Loucy (cell line): Measurements from ENCODE around the gene PAN3.

Experiments
- H2AFZ ChIP-seq: fragments of 200-600 bp; sonication (generic); 2 replicates; pipeline ENCODE4 v1.6.0; 2016; ENCODE audit warnings: antibody characterized with exemption, mild to moderate bottlenecking, low read length, moderate library complexity
- H3F3A ChIP-seq: fragments of 200-600 bp; 2 replicates; pipeline ENCODE4 v1.6.0; 2016; ENCODE audit warnings: antibody characterized with exemption, low read depth, mild to moderate bottlenecking
- H3K27me3 ChIP-seq: fragments of 200-600 bp; sonication (generic); 2 replicates; pipeline ENCODE4 v1.6.1; 2014; ENCODE audit warnings: low read length, mild to moderate bottlenecking; ENCODE audit not compliant: insufficient read depth, poor library complexity, severe bottlenecking
- H3K36me3 ChIP-seq: fragments of 200-600 bp; sonication (generic); 2 replicates; pipeline ENCODE4 v1.6.1; 2016; ENCODE audit warnings: low read length; ENCODE audit not compliant: insufficient read depth
- H3K4me1 ChIP-seq: fragments of 200-600 bp; sonication (generic); 2 replicates; pipeline ENCODE4 v1.5.1; 2014; ENCODE audit warnings: low read length, mild to moderate bottlenecking; ENCODE audit not compliant: insufficient read depth, poor library complexity, severe bottlenecking
- H3K4me2 ChIP-seq: fragments of 200-600 bp; sonication (generic); 2 replicates; pipeline ENCODE4 v1.6.0; 2014; ENCODE audit warnings: antibody characterized with exemption, low read length, low read depth, mild to moderate bottlenecking; ENCODE audit not compliant: poor library complexity, severe bottlenecking
- H3K4me3 ChIP-seq: fragments of 200-600 bp; sonication (generic); 2 replicates; pipeline ENCODE4 v1.5.1; 2014; ENCODE audit warnings: low read length, mild to moderate bottlenecking, mixed read lengths; ENCODE audit not compliant: poor library complexity, severe bottlenecking
- H3K79me2 ChIP-seq: fragments of 200-600 bp; sonication (generic); 2 replicates; pipeline ENCODE4 v1.6.1; 2014; ENCODE audit warnings: low read length; ENCODE audit not compliant: insufficient read depth
- H3K9ac ChIP-seq: fragments of 200-600 bp; sonication (generic); 2 replicates; pipeline ENCODE4 v1.6.0; 2014; ENCODE audit warnings: mild to moderate bottlenecking, low read depth, low read length, moderate library complexity; ENCODE audit not compliant: poor library complexity, severe bottlenecking
- H3K9me2 ChIP-seq: fragments of 200-600 bp; sonication (generic); replicated peaks from 2 replicates; pipeline ENCODE4 v1.6.1; 2016; ENCODE audit warnings: low read depth, low read length, mixed read lengths
- H3K9me3 ChIP-seq: fragments of 200-600 bp; sonication (generic); 2 replicates; pipeline ENCODE4 v1.6.1; 2014; ENCODE audit warnings: mild to moderate bottlenecking, antibody characterized with exemption, low read length, low read depth; ENCODE audit not compliant: insufficient read depth
- H4K20me1 ChIP-seq: fragments of 200-600 bp; sonication (generic); 2 replicates; pipeline ENCODE4 v1.6.0; 2014; ENCODE audit warnings: antibody characterized with exemption, low read length, mild to moderate bottlenecking; ENCODE audit not compliant: insufficient read depth, poor library complexity, severe bottlenecking
- CTCF ChIP-seq: fragments of 200-600 bp; sonication (generic); conservative IDR thresholded peaks from 2 replicates; pipeline ENCODE4 v1.5.1; 2014; ENCODE audit warnings: mild to moderate bottlenecking, antibody characterized with exemption, low read length
- EZH2phosphoT487 ChIP-seq: fragments of 200-600 bp; IDR thresholded peaks from 2 replicates; pipeline ENCODE4 v1.6.1; 2018; ENCODE audit warnings: antibody characterized with exemption, mild to moderate bottlenecking, moderate library complexity, borderline replicate concordance

PAN3 gene

GRCh38 chr13:28128030-28128429, 10.3 kb upstream of the PAN3 start:
- no peaks in the 10 kb centered on the region for H3K27me3 ChIP-seq
- TF ChIP-seq CTCF (no peak), EZH2phosphoT487 (no peak)
- no peaks in the 10 kb centered on the region for H3K36me3 ChIP-seq

GRCh38 chr13:28128926-28129325, 9.4 kb upstream of the PAN3 start:
- Histone ChIP-seq H2AFZ (no peak overlapping the region), H3K9ac (no peak overlapping the region), H3K27me3 (no peaks in the 10 kb centered on the region), H3K36me3 (no peaks in the 10 kb centered on the region), H3K9me2 (no peaks in the 10 kb centered on the region), H3K4me3 (no peak overlapping the region), H3K9me3 (no peaks in the 10 kb centered on the region), H4K20me1 (no peaks in the 10 kb centered on the region), H3F3A (no peaks in the 10 kb centered on the region), H3K4me1 (no peaks in the 10 kb centered on the region), H3K4me2 (no peak overlapping the region), H3K79me2 (no peaks in the 10 kb centered on the region)
- TF ChIP-seq CTCF (no peak), EZH2phosphoT487 (no peak)

More at GRCh38 chr13:28128030-28128429, 10.3 kb upstream of the PAN3 start:
- Histone ChIP-seq H3F3A (no peaks in the 10 kb centered on the region), H2AFZ (no peak overlapping the region), H3K9ac (no peak overlapping the region), H3K9me3 (no peaks in the 10 kb centered on the region), H3K4me2 (no peak overlapping the region), H3K79me2 (no peaks in the 10 kb centered on the region), H4K20me1 (no peaks in the 10 kb centered on the region), H3K9me2 (no peaks in the 10 kb centered on the region), H3K4me1 (no peaks in the 10 kb centered on the region), H3K4me3 (no peak overlapping the region)

- H3K9me2 ChIP-seq: no peaks in the 10 kb centered on the region
- H4K20me1 ChIP-seq: no peaks in the 10 kb centered on the region
- no peak for TF ChIP-seq CTCF
- no peak for TF ChIP-seq EZH2phosphoT487
- no peaks in the 10 kb centered on the region for H3K4me1 ChIP-seq
- H2AFZ ChIP-seq: no peak overlapping the region
- no peak overlapping the region for H3K4me3 ChIP-seq
- H3K36me3 ChIP-seq: no peaks in the 10 kb centered on the region
- H3K9me3 ChIP-seq: no peaks in the 10 kb centered on the region
- H3K4me2 ChIP-seq: no peak overlapping the region
- H3K79me2 ChIP-seq: no peaks in the 10 kb centered on the region
- H3K9ac ChIP-seq: no peak overlapping the region
- H3F3A ChIP-seq: no peaks in the 10 kb centered on the region
- H3K27me3 ChIP-seq: no peaks in the 10 kb centered on the region
Observed at GRCh38 chr13:28129911-28130693, 8.2 kb upstream of the PAN3 start.
